ENCODE results near the gene MPRIP.
A peak's percentile ranks its signal among the peaks of the same experiment; 100 is the strongest.

The MPRIP gene

DNA sequence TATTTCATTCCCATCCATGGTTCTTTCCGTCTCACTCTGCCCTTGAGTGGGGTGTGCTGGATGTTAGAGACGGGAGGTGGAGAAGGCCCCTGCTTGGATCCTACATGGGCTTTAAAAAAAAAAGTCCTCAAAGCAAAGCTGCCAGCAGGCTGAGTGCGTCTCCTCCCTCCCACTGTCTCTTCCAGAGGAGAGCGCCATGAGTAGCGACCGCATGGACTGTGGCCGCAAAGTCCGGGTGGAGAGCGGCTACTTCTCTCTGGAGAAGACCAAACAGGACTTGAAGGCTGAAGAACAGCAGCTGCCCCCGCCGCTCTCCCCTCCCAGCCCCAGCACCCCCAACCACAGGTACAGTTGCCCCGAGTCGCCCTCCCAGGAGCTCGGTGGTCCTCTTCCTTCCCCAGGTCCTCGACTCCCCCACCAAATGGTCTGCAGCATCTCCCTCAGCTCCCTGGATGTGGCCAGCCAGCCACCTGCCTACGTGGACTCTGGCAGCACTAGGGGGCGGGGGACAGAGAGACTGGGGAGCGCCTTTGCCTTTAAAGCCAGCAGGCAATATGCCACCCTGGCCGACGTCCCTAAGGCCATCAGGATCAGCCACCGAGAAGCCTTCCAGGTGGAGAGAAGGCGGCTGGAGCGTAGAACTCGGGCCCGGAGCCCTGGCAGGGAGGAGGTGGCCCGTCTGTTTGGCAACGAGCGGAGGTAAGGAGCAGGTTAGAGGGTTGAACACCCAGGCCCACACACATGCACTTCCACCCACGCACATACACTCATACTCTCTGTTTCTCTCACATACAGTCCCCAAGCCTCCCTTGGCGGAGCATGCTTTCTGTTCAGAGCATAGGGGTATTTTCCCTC lies 95.7 kb downstream of the MPRIP start:
- no peak overlapping the region for H3K4me3 ChIP-seq (replicated peaks; ENCODE audit: low read depth, low read length)
- TF ChIP-seq, protein P1, sequence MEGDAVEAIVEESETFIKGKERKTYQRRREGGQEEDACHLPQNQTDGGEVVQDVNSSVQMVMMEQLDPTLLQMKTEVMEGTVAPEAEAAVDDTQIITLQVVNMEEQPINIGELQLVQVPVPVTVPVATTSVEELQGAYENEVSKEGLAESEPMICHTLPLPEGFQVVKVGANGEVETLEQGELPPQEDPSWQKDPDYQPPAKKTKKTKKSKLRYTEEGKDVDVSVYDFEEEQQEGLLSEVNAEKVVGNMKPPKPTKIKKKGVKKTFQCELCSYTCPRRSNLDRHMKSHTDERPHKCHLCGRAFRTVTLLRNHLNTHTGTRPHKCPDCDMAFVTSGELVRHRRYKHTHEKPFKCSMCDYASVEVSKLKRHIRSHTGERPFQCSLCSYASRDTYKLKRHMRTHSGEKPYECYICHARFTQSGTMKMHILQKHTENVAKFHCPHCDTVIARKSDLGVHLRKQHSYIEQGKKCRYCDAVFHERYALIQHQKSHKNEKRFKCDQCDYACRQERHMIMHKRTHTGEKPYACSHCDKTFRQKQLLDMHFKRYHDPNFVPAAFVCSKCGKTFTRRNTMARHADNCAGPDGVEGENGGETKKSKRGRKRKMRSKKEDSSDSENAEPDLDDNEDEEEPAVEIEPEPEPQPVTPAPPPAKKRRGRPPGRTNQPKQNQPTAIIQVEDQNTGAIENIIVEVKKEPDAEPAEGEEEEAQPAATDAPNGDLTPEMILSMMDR (IDR thresholded peaks at IDR 0.05; ENCODE audit: low read depth, low read length, missing control alignments) = no peak
- no peak for DNase-seq (ENCODE audit: extremely low read depth, low read depth)

DNA sequence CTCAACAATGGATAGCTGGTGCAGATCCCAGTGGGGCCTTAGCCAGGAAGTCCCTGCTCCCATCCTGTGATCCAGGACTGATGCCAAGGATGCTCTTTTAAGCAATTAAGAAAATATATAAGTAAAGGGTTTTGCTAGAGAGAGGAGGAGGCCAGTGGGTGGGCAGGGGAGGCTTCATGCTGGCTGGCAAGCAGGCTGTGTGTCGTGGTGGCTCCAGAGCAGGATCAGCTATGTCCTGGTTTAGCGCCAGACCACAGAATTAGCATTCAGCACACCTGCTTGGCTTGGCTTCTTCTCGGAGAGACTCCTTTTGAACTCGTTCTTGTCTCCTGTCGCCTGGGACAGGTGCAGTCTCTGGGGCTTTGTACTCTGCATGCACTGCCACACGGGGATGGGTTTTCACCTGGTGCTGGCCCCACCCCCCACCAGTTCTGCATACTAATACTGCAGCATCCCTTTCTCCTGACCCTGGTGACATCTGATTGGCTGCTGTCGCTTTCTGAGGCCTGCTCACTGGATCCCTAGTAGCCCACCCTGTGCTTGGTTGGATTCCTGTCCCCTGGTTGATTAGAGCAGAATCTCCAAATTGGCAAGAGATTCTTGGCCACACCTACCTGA lies 97.8 kb downstream of the MPRIP start:
- DNase-seq (ENCODE audit: extremely low read depth, low read depth) = no peak
- H3K4me3 ChIP-seq (replicated peaks; ENCODE audit: low read depth, low read length) = no peak overlapping the region
- TF ChIP-seq, protein P1 (IDR thresholded peaks at IDR 0.05; ENCODE audit: low read depth, low read length, missing control alignments) = no peak

DNA sequence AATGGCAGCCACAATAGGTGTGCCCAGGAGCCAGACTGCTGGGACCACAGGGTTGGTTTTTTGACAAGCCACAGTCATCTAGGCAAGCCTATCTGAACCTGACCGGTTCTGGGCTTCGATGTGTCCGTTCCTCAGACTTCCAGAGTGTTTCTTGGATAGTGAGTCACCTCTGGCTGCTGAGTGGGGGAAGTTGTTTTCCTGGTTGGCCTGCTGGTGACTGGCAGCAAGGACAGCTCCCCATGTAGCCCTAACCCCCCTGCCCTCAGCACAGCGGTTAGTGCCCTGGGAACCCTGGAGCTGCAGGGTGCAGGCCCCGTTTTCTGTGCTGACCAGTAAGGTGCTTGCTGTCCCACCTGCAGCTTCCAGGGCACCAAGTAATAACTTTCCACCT lies 98.3 kb downstream of the MPRIP start:
- no peak for DNase-seq (ENCODE audit: extremely low read depth, low read depth)
- H3K4me3 ChIP-seq (replicated peaks; ENCODE audit: low read depth, low read length) = no peak overlapping the region
- TF ChIP-seq, protein P1 (IDR thresholded peaks at IDR 0.05; ENCODE audit: low read depth, low read length, missing control alignments) = no peak

DNA sequence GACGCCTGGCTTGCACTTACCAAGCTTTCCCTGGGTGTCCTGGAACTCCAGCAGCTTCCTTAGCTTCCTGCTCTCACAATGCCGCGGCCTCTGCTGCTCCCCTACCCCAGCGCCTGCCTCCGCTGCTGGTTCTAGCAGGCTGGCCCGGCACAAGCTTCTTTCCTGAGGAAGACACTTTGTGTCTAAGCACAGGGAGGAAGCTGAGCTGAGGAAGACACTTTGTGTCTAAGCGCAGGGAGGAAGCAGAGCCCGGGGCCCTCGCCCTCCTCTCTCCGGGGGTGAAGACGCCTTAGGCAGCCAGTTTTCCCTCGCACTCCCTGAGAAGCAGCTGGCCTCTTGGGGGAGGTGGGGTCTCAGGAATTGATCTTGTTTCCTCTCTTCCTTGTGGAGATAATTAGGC lies 99.0 kb downstream of the MPRIP start:
- H3K4me3 ChIP-seq (replicated peaks; ENCODE audit: low read depth, low read length) = no peak overlapping the region
- no peak for DNase-seq (ENCODE audit: extremely low read depth, low read depth)
- TF ChIP-seq, protein P1 (IDR thresholded peaks at IDR 0.05; ENCODE audit: low read depth, low read length, missing control alignments) = no peak

DNA sequence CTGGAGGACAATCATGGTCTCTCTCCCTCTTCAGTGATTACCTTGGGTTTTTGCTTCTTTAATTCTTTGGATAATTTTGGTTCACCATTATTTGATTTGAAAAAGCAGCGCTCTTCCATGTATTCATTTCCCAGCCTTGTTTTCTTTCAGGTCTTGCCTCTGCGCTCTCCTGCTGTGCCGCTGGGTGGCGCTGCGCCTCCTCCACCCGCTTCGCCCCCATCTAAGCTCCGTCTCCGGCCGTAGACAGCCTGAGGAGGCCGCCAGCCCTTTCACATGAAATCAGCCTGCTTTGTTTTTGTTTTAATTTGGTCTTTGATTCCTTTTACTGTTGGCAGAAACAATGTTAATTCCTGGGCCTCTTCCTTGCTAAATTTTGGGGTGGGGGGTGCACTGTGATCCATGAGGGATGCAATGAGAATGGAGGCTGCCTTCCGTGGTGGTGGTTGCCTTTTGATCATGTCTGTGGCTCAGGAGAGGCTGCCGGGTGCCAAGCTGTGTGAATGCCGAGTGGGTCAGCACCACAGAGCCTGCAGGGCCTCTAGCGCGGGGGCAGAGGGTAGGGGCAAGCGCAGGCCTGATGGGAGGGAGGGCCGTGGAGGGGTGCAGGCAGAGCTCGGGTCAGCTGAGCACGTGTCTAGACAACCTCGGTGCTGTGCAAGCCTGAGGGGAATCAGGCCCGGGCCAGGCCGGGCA lies 99.7 kb downstream of the MPRIP start:
- TF ChIP-seq, protein P1 (IDR thresholded peaks at IDR 0.05; ENCODE audit: low read depth, low read length, missing control alignments) = peak; percentile 98
- H3K4me3 ChIP-seq (replicated peaks; ENCODE audit: low read depth, low read length) = no peak overlapping the region
- no peak for DNase-seq (ENCODE audit: extremely low read depth, low read depth)

DNA sequence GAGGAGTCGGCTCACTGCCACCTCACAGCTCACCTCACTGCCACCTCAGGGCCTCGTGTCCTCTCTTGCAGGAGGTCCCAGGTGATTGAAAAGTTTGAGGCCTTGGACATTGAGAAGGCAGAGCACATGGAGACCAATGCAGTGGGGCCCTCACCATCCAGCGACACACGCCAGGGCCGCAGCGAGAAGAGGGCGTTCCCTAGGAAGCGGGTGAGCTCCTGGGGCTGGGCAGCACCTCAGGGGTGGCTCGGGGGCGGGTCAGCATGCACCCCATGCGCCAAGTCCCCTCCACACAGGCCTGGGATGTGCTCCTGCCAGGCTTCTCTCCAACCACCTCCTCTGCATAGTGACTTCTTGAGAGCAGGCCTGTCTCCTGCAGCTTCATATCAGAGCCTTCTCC lies 100.3 kb downstream of the MPRIP start:
- DNase-seq (ENCODE audit: extremely low read depth, low read depth) = no peak
- TF ChIP-seq, protein P1 (IDR thresholded peaks at IDR 0.05; ENCODE audit: low read depth, low read length, missing control alignments) = no peak
- H3K4me3 ChIP-seq (replicated peaks; ENCODE audit: low read depth, low read length) = no peak overlapping the region

All from HFF-Myc (cell line).